H1 (cell line): Measurements from ENCODE around the gene FAM120A. TPM values are rescaled to one million over a fixed set of nuclear protein-coding genes. Genes with fewer than 3 reads are reported as not detected.

Experiments
- CTCF ChIA-PET: fragments of 300-600 bp; sonication (Branson Sonifier 250); formaldehyde crosslinking; loops from one replicate; lab custom pipeline; 2021; ENCODE audit not compliant: partially characterized antibody; lab: Charles Lee
- POLR2A ChIA-PET: fragments of 300-600 bp; sonication (Branson Sonifier 250); formaldehyde crosslinking; loops from one replicate; lab custom pipeline; 2021; ENCODE audit warnings: inconsistent platforms; ENCODE audit not compliant: partially characterized antibody; lab: Charles Lee
- DNase-seq, 2 experiments: peaks; one replicate each; pipeline versions ENCODE4 v3.0.0 to v3.0.0-alpha.2; 2010 to 2022; ENCODE audit warnings: low spot score in 2 of 2, low read depth in 1 of 2, mixed read lengths in 1 of 2
- FAIRE-seq: peaks from 2 replicates; lab custom pipeline; 2011; peaks lifted over from hg19 to GRCh38; lab: Jason Lieb, UNC
- H2AFZ ChIP-seq: 2 replicates; pipeline ENCODE4 v1.8.1; 2012; ENCODE audit warnings: low read length, inconsistent platforms
- H2AK5ac ChIP-seq: 2 replicates; pipeline ENCODE4 v1.6.1; 2013; ENCODE audit warnings: low read depth, low read length
- H2BK120ac ChIP-seq: replicated peaks from 2 replicates; pipeline ENCODE3; 2013; ENCODE audit warnings: low read depth, low read length, inconsistent platforms
- H2BK12ac ChIP-seq: 2 replicates; pipeline ENCODE4 v1.6.1; 2013; ENCODE audit warnings: low read depth, low read length
- H2BK15ac ChIP-seq: 2 replicates; pipeline ENCODE4 v1.6.1; 2013; ENCODE audit warnings: low read length
- H2BK20ac ChIP-seq: 2 replicates; pipeline ENCODE4 v1.6.1; 2013; ENCODE audit warnings: low read length
- H2BK5ac ChIP-seq: 2 replicates; pipeline ENCODE4 v1.6.1; 2013; ENCODE audit warnings: low read depth, low read length
- H3K14ac ChIP-seq: 2 replicates; pipeline ENCODE4 v1.6.1; 2013; ENCODE audit warnings: inconsistent platforms; ENCODE audit not compliant: insufficient read length
- H3K18ac ChIP-seq: 2 replicates; pipeline ENCODE4 v1.6.1; 2013; ENCODE audit warnings: low read length; ENCODE audit errors: extremely low read depth
- H3K23ac ChIP-seq: 2 replicates; pipeline ENCODE4 v1.6.1; 2013; ENCODE audit warnings: inconsistent platforms; ENCODE audit not compliant: insufficient read length
- H3K23me2 ChIP-seq: 2 replicates; pipeline ENCODE4 v1.6.1; 2013; ENCODE audit warnings: low read depth, low read length
- H3K27ac ChIP-seq: 2 replicates; pipeline ENCODE4 v1.6.1; 2011; ENCODE audit warnings: low read depth, low read length, inconsistent platforms
- H3K27me3 ChIP-seq, 4 experiments: replicated peaks in 1 of 4; 1 replicate in 1 of 4; 2 replicates in 3 of 4; pipeline versions ENCODE4 v1.6.1 to v1.8.1; 2011 to 2013; ENCODE audit warnings: low read length in 3 of 4, mild to moderate bottlenecking in 3 of 4, inconsistent platforms in 2 of 4, mixed read lengths in 2 of 4, moderate library complexity in 1 of 4; ENCODE audit not compliant: control insufficient read depth in 3 of 4, insufficient read depth in 3 of 4; ENCODE audit errors: extremely low read depth in 1 of 4
- H3K36me3 ChIP-seq, 4 experiments: 2 replicates each; pipeline versions ENCODE4 v1.6.1 to v1.8.1; 2011 to 2013; ENCODE audit warnings: mild to moderate bottlenecking in 4 of 4, low read length in 3 of 4, moderate library complexity in 2 of 4, control low read depth in 1 of 4, inconsistent platforms in 1 of 4; ENCODE audit not compliant: insufficient read depth in 4 of 4, control insufficient read depth in 2 of 4
- H3K4ac ChIP-seq: replicated peaks from 2 replicates; pipeline ENCODE3; 2013; ENCODE audit warnings: low read length, low read depth, mixed read lengths, inconsistent platforms; ENCODE audit not compliant: insufficient read length
- H3K4me1 ChIP-seq, 4 experiments: replicated peaks in 1 of 4; 1 replicate in 1 of 4; 2 replicates in 3 of 4; pipeline versions ENCODE4 v1.6.1 to v1.8.1; 2011 to 2013; ENCODE audit warnings: low read length in 3 of 4, inconsistent platforms in 2 of 4, mixed read lengths in 1 of 4; ENCODE audit not compliant: insufficient read depth in 4 of 4, control insufficient read depth in 3 of 4
- H3K4me2 ChIP-seq, 2 experiments: 2 replicates each; pipeline versions ENCODE4 v1.6.1 to v1.8.1; 2011 to 2013; ENCODE audit warnings: low read depth in 2 of 2, low read length in 2 of 2, control low read depth in 1 of 2, inconsistent platforms in 1 of 2, mild to moderate bottlenecking in 1 of 2; ENCODE audit not compliant: insufficient read depth in 1 of 2
- H3K4me3 ChIP-seq, 4 experiments: fragments of 200-600, 300-600 bp in 1 of 4; sonication (generic), shearing (Covaris generic), sonication (Bioruptor Twin) in 1 of 4; 2 replicates each; pipeline versions ENCODE4 v1.5.1 to v1.8.1; 2011 to 2016; ENCODE audit warnings: low read length in 4 of 4, low read depth in 3 of 4, control low read depth in 2 of 4, inconsistent platforms in 2 of 4, mild to moderate bottlenecking in 2 of 4, mixed read lengths in 1 of 4, moderate library complexity in 1 of 4; ENCODE audit not compliant: insufficient read depth in 2 of 4; ENCODE audit errors: extremely low read depth in 1 of 4
- H3K56ac ChIP-seq: replicated peaks from 2 replicates; pipeline ENCODE3; 2013; ENCODE audit warnings: low read depth, mild to moderate bottlenecking, mixed read lengths, low read length, inconsistent platforms; ENCODE audit not compliant: insufficient read length
- H3K79me1 ChIP-seq: 2 replicates; pipeline ENCODE4 v1.6.1; 2013; ENCODE audit warnings: low read depth, low read length, control low read depth
- H3K79me2 ChIP-seq, 2 experiments: 2 replicates each; pipeline versions ENCODE4 v1.6.1 to v1.8.1; 2012 to 2013; ENCODE audit warnings: low read length in 2 of 2, mild to moderate bottlenecking in 2 of 2, inconsistent platforms in 1 of 2; ENCODE audit not compliant: insufficient read depth in 2 of 2, control insufficient read depth in 1 of 2
- H3K9ac ChIP-seq, 4 experiments: replicated peaks in 1 of 4; 1 replicate in 1 of 4; 2 replicates in 3 of 4; pipeline versions ENCODE4 v1.6.1 to v1.8.1; 2011 to 2013; ENCODE audit warnings: low read depth in 3 of 4, low read length in 3 of 4, control low read depth in 2 of 4, mild to moderate bottlenecking in 2 of 4, moderate library complexity in 2 of 4, inconsistent platforms in 1 of 4; ENCODE audit errors: extremely low read depth in 1 of 4
- H3K9me3 ChIP-seq, 2 experiments: 2 replicates each; pipeline versions ENCODE4 v1.6.1 to v1.8.1; 2012 to 2013; ENCODE audit warnings: mild to moderate bottlenecking in 2 of 2, moderate library complexity in 2 of 2, control low read depth in 1 of 2, inconsistent platforms in 1 of 2, low read depth in 1 of 2, low read length in 1 of 2, mixed read lengths in 1 of 2; ENCODE audit not compliant: insufficient read depth in 2 of 2
- H4K20me1 ChIP-seq, 2 experiments: replicated peaks in 1 of 2; 2 replicates each; pipeline versions ENCODE3 to v1.8.1; 2011 to 2013; ENCODE audit warnings: inconsistent platforms in 2 of 2, low read length in 2 of 2, mild to moderate bottlenecking in 1 of 2; ENCODE audit not compliant: insufficient read depth in 2 of 2, control insufficient read depth in 1 of 2
- H4K5ac ChIP-seq: 2 replicates; pipeline ENCODE4 v1.6.1; 2013; ENCODE audit warnings: low read length, low read depth, mixed read lengths, inconsistent platforms; ENCODE audit not compliant: insufficient read length
- H4K8ac ChIP-seq: 2 replicates; pipeline ENCODE4 v1.8.0; 2013; ENCODE audit warnings: mild to moderate bottlenecking, moderate library complexity, low read length, inconsistent platforms; ENCODE audit not compliant: insufficient read depth; ENCODE audit errors: extremely low read depth
- H4K91ac ChIP-seq: replicated peaks from 2 replicates; pipeline ENCODE3; 2013; ENCODE audit warnings: low read length, mixed read lengths, inconsistent platforms; ENCODE audit not compliant: insufficient read length
- WGBS, 2 experiments: shearing (Covaris generic) in 1 of 2; methylation state at CpG; one replicate each; pipeline versions ENCODE4 v1.1.6 to v1.1.7; 2013 to 2015; ENCODE audit warnings: low lambda C conversion rate in 2 of 2, mixed read lengths in 2 of 2, inconsistent platforms in 1 of 2, low coverage in 1 of 2, missing lambda C conversion rate in 1 of 2; ENCODE audit not compliant: insufficient replicate concordance in 2 of 2, insufficient coverage in 1 of 2, insufficient read length in 1 of 2; ENCODE audit errors: extremely low coverage in 1 of 2, missing lambda C conversion rate in 1 of 2; 5-methylcytosine and 5-hydroxymethylcytosine counted together
- polyA plus RNA-seq, 7 experiments: library from polyadenylated mRNA; depleted of rRNA in 3 of 7; stranded (reverse) in 5 of 7; unstranded in 2 of 7; fragments of >200 nt in 5 of 7; fragments of 200-250 nt in 2 of 7; gene quantifications; 1 replicate in 5 of 7; 2 replicates in 1 of 7; 4 replicates in 1 of 7; pipeline versions ENCODE4 v1.2.1 to v1.2.3, GENCODE V29; 2011 to 2013; ENCODE audit warnings: missing spikeins in 2 of 7, mixed read lengths in 2 of 7
- total RNA-seq: library from RNA; stranded (reverse); fragmentation: NEBNext Ultra II Directional; extraction: Animal tissue kit (Norgen Biotek cat#: 25700); gene quantifications from 2 replicates; pipeline ENCODE4 v1.2.1, GENCODE V29; 2021
- TF ChIP-seq, protein P1 (sequence below): IDR thresholded peaks from 2 replicates; pipeline ENCODE4 v1.6.1; 2012; ENCODE audit warnings: inconsistent platforms

The FAM120A gene
- total and polyA plus RNA-seq, 2 of the 8 experiments (the other 6 are each of a cell fraction or from before 2014, with no cell fraction given), result 24.9 to 54.7 TPM

GRCh38 chr9:93457006-93457405 lies 5.5 kb downstream of the FAM120A start:
- no peak overlapping the region for H3K4me2 ChIP-seq
- TF ChIP-seq, protein P1, sequence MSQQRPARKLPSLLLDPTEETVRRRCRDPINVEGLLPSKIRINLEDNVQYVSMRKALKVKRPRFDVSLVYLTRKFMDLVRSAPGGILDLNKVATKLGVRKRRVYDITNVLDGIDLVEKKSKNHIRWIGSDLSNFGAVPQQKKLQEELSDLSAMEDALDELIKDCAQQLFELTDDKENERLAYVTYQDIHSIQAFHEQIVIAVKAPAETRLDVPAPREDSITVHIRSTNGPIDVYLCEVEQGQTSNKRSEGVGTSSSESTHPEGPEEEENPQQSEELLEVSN, result no peak

More at GRCh38 chr9:93457006-93457405, 5.5 kb downstream of the FAM120A start:
- Histone ChIP-seq H3K18ac (no peak overlapping the region), H4K91ac (no peak overlapping the region), H4K20me1 (peaks cover 3 to 10% of the 10 kb centered on the region in 2 experiments), H3K23me2 (peaks cover 13% of the 10 kb centered on the region), H3K27me3 (no peaks in the 10 kb centered on the region), H3K23ac (no peak overlapping the region), H2BK20ac (no peak overlapping the region), H3K4ac (no peak overlapping the region), H3K79me1 (peaks cover 6% of the 10 kb centered on the region), H2AK5ac (no peak overlapping the region), H2BK15ac (no peak overlapping the region), H2BK5ac (no peak overlapping the region), H2AFZ (no peak overlapping the region), H3K56ac (no peak overlapping the region), H3K36me3 (no peaks in the 10 kb centered on the region), H3K4me1 (peaks cover 0 to 7% (median 5%) of the 10 kb centered on the region in 4 experiments; a peak in 3 of 7 replicates), H3K4me3 (no peak overlapping the region), H3K27ac (no peak overlapping the region), H2BK12ac (no peak overlapping the region), H3K14ac (no peak overlapping the region), H2BK120ac (no peak overlapping the region), H3K79me2 (peaks cover 13 to 97% of the 10 kb centered on the region in 2 experiments; a peak in 3 of 4 replicates), H4K5ac (no peak overlapping the region), H3K9me3 (no peaks in the 10 kb centered on the region), H4K8ac (no peak overlapping the region), H3K9ac (no peak overlapping the region)
- WGBS, 2 experiments, result 100% methylated on average over 1 of the region's 1 CpG; no CpG with 5 or more reads in 1 of the 2 experiments
- DNase-seq (no peak), FAIRE-seq (no peak)
- ChIA-PET POLR2A (interaction anchor here (1.4 kb wide), 1 partner anchor 33 kb away, joined by 3 read pairs; no protein-coding TSS in a partner anchor), CTCF (interaction anchor here (0.6 to 0.7 kb wide), 2 partner anchors 17 to 74 kb away, joined by 3 to 4 read pairs; no protein-coding TSS in a partner anchor)
